ENCODE results near the gene NPBWR2.

DNA sequence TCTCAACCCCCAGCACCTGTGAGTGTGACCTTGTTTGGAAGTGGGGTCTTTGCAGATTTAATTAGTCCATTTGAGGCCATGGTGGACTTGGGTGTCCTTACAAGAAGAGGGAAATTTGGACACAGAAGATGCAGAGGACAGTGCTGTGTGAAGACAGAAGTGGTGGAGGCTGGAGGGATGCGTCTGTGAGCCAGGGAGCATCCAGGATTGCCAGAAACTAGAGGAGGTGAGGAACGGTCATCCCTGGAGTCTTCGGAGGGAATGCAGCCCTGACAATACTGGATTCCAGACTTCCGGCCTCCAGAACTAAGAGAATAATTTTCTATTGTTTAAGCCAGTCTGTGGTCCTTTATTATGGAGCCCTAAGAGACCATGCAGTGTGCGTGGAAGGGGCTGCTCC lies 22.9 kb upstream of the NPBWR2 start:
- TF ChIP-seq ESRRA (CRISPR knock-in tag; IDR thresholded peaks at IDR 0.05; ENCODE audit: borderline replicate concordance): no peak
- TF ChIP-seq, protein P1, sequence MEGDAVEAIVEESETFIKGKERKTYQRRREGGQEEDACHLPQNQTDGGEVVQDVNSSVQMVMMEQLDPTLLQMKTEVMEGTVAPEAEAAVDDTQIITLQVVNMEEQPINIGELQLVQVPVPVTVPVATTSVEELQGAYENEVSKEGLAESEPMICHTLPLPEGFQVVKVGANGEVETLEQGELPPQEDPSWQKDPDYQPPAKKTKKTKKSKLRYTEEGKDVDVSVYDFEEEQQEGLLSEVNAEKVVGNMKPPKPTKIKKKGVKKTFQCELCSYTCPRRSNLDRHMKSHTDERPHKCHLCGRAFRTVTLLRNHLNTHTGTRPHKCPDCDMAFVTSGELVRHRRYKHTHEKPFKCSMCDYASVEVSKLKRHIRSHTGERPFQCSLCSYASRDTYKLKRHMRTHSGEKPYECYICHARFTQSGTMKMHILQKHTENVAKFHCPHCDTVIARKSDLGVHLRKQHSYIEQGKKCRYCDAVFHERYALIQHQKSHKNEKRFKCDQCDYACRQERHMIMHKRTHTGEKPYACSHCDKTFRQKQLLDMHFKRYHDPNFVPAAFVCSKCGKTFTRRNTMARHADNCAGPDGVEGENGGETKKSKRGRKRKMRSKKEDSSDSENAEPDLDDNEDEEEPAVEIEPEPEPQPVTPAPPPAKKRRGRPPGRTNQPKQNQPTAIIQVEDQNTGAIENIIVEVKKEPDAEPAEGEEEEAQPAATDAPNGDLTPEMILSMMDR (IDR thresholded peaks at IDR 0.05): no peak
- TF ChIP-seq CREB1 (CRISPR knock-in tag; IDR thresholded peaks at IDR 0.05): no peak
- TF ChIP-seq, protein P2, sequence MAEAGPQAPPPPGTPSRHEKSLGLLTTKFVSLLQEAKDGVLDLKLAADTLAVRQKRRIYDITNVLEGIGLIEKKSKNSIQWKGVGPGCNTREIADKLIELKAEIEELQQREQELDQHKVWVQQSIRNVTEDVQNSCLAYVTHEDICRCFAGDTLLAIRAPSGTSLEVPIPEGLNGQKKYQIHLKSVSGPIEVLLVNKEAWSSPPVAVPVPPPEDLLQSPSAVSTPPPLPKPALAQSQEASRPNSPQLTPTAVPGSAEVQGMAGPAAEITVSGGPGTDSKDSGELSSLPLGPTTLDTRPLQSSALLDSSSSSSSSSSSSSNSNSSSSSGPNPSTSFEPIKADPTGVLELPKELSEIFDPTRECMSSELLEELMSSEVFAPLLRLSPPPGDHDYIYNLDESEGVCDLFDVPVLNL (CRISPR knock-in tag; IDR thresholded peaks at IDR 0.05; ENCODE audit: borderline replicate concordance, low read depth): no peak
- TF ChIP-seq FOXK1 (CRISPR knock-in tag; IDR thresholded peaks at IDR 0.05): no peak
- TF ChIP-seq, protein P3, sequence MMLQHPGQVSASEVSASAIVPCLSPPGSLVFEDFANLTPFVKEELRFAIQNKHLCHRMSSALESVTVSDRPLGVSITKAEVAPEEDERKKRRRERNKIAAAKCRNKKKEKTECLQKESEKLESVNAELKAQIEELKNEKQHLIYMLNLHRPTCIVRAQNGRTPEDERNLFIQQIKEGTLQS (CRISPR knock-in tag; conservative IDR thresholded peaks at IDR 0.05): no peak
- no peak for TF ChIP-seq FOXJ3 (CRISPR knock-in tag; IDR thresholded peaks at IDR 0.05; ENCODE audit: borderline replicate concordance)
- TF ChIP-seq, protein P4, sequence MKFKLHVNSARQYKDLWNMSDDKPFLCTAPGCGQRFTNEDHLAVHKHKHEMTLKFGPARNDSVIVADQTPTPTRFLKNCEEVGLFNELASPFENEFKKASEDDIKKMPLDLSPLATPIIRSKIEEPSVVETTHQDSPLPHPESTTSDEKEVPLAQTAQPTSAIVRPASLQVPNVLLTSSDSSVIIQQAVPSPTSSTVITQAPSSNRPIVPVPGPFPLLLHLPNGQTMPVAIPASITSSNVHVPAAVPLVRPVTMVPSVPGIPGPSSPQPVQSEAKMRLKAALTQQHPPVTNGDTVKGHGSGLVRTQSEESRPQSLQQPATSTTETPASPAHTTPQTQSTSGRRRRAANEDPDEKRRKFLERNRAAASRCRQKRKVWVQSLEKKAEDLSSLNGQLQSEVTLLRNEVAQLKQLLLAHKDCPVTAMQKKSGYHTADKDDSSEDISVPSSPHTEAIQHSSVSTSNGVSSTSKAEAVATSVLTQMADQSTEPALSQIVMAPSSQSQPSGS (CRISPR knock-in tag; IDR thresholded peaks at IDR 0.05; ENCODE audit: borderline replicate concordance, low read depth): no peak
- TF ChIP-seq, protein P5, sequence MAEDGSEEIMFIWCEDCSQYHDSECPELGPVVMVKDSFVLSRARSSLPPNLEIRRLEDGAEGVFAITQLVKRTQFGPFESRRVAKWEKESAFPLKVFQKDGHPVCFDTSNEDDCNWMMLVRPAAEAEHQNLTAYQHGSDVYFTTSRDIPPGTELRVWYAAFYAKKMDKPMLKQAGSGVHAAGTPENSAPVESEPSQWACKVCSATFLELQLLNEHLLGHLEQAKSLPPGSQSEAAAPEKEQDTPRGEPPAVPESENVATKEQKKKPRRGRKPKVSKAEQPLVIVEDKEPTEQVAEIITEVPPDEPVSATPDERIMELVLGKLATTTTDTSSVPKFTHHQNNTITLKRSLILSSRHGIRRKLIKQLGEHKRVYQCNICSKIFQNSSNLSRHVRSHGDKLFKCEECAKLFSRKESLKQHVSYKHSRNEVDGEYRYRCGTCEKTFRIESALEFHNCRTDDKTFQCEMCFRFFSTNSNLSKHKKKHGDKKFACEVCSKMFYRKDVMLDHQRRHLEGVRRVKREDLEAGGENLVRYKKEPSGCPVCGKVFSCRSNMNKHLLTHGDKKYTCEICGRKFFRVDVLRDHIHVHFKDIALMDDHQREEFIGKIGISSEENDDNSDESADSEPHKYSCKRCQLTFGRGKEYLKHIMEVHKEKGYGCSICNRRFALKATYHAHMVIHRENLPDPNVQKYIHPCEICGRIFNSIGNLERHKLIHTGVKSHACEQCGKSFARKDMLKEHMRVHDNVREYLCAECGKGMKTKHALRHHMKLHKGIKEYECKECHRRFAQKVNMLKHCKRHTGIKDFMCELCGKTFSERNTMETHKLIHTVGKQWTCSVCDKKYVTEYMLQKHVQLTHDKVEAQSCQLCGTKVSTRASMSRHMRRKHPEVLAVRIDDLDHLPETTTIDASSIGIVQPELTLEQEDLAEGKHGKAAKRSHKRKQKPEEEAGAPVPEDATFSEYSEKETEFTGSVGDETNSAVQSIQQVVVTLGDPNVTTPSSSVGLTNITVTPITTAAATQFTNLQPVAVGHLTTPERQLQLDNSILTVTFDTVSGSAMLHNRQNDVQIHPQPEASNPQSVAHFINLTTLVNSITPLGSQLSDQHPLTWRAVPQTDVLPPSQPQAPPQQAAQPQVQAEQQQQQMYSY (CRISPR knock-in tag; IDR thresholded peaks at IDR 0.05): no peak

Measured in WTC11 (cell line).